GM23248 (cell line): Measurements from ENCODE around the gene GALNT17.

Source experiments
- EZH2 ChIP-seq: fragments of 200-600 bp; sonication (generic); IDR thresholded peaks from 2 replicates; pipeline ENCODE4 v1.6.1; 2018; ENCODE audit warnings: antibody characterized with exemption, mild to moderate bottlenecking; ENCODE audit not compliant: insufficient read depth, poor library complexity, severe bottlenecking
- EZH2phosphoT487 ChIP-seq: fragments of 200-600 bp; sonication (generic); IDR thresholded peaks from 2 replicates; pipeline ENCODE4 v1.6.1; 2018; ENCODE audit warnings: antibody characterized with exemption, moderate library complexity, mild to moderate bottlenecking, low read depth; ENCODE audit not compliant: insufficient read depth

- no peak for TF ChIP-seq EZH2phosphoT487
- TF ChIP-seq EZH2, result no peak
Measured at GRCh38 chr7:71301167-71301566, 169.2 kb downstream of the GALNT17 start.
